K562 (cell line): ENCODE results near the gene GRAPL. TPM values are rescaled to one million over a fixed set of nuclear protein-coding genes. Genes with fewer than 3 reads are reported as not detected.
"Not testable (repeated sequence)": the region's sequence is repeated elsewhere in the genome, so short reads cannot be mapped to it uniquely, and the experiment has no call there.

Source experiments
- ATAC-seq: fragments of 200-7000 bp; cut with Tn5 transposase; 3 replicates; pipeline ENCODE4 v1.9.1; 2020; ENCODE audit warnings: moderate library complexity
- BruUV-seq: library from RNA; stranded (reverse); fragments of 400-500 nt; replicated peaks from 2 replicates; lab custom pipeline; 2021; lab: Mats Ljungman, UMichigan
- CTCF ChIA-PET: fragments of 300-600 bp; formaldehyde crosslinking; extraction: SDS; loops from one replicate; lab custom pipeline; 2021; ENCODE audit warnings: low intra/inter-chr PET ratio; lab: Yijun Ruan, JAX
- POLR2A ChIA-PET: fragments of 300-600, 350-650 bp; sonication (Branson Sonifier 250); formaldehyde crosslinking; extraction: SDS; loops from one replicate; lab custom pipeline; 2021; ENCODE audit warnings: antibody characterized with exemption, inconsistent platforms; lab: Yijun Ruan, JAX
- DNase-seq, 4 experiments: peaks; one replicate each; pipeline versions ENCODE4 v3.0.0 to v3.0.0-alpha.2; 2011 to 2018; ENCODE audit warnings: low spot score in 3 of 4, mixed read lengths in 3 of 4; ENCODE audit errors: extremely low read depth in 1 of 4
- FAIRE-seq: peaks from 2 replicates; lab custom pipeline; 2011; peaks lifted over from hg19 to GRCh38; lab: Jason Lieb, UNC
- H2AFZ ChIP-seq: 2 replicates; pipeline ENCODE4 v1.6.0; 2011; ENCODE audit warnings: low read depth, low read length, control low read depth, inconsistent platforms
- H3K27ac ChIP-seq: fragments of 200-600 bp; 3 replicates; pipeline ENCODE4 v1.8.0; 2011; ENCODE audit warnings: low read depth, mild to moderate bottlenecking, control low read depth, inconsistent platforms, low read length, moderate library complexity, mixed read lengths; ENCODE audit errors: extremely low read depth
- H3K27me3 ChIP-seq, 2 experiments: fragments of 300-600 bp in 1 of 2; 2 replicates in 1 of 2; 3 replicates in 1 of 2; pipeline versions ENCODE4 v1.6.0 to v1.8.0; 2011; ENCODE audit warnings: inconsistent platforms in 2 of 2, low read length in 2 of 2, mild to moderate bottlenecking in 1 of 2, mixed read lengths in 1 of 2, moderate library complexity in 1 of 2; ENCODE audit not compliant: control insufficient read depth in 2 of 2, insufficient read depth in 2 of 2
- H3K36me3 ChIP-seq: fragments of 300-600 bp; 3 replicates; pipeline ENCODE4 v1.8.0; 2011; ENCODE audit warnings: mild to moderate bottlenecking, low read length, inconsistent platforms; ENCODE audit not compliant: control insufficient read depth, insufficient read depth
- H3K4me1 ChIP-seq, 2 experiments: fragments of 200-600 bp in 1 of 2; replicated peaks in 1 of 2; 2 replicates in 1 of 2; 3 replicates in 1 of 2; pipeline versions ENCODE4 v1.5.1 to v1.8.0; 2011; ENCODE audit warnings: inconsistent platforms in 2 of 2, low read length in 2 of 2, mild to moderate bottlenecking in 1 of 2, mixed read lengths in 1 of 2, moderate library complexity in 1 of 2; ENCODE audit not compliant: control insufficient read depth in 2 of 2, insufficient read depth in 2 of 2
- H3K4me2 ChIP-seq: 2 replicates; pipeline ENCODE4 v1.6.1; 2011; ENCODE audit warnings: low read length, control low read depth, inconsistent platforms, mixed read lengths; ENCODE audit not compliant: insufficient read depth
- H3K4me3 ChIP-seq: fragments of 200-600 bp; sonication (generic), shearing (Covaris generic); 2 replicates; pipeline ENCODE4 v1.5.1; 2016; ENCODE audit warnings: control low read depth, inconsistent platforms
- H3K79me2 ChIP-seq: fragments of 200-600 bp; 3 replicates; pipeline ENCODE4 v1.8.0; 2011; ENCODE audit warnings: low read length, inconsistent platforms; ENCODE audit not compliant: control insufficient read depth, insufficient read depth
- H3K9ac ChIP-seq, 2 experiments: 2 replicates each; pipeline versions ENCODE4 v1.6.0 to v1.6.1; 2011; ENCODE audit warnings: low read depth in 2 of 2, low read length in 2 of 2, control low read depth in 1 of 2, inconsistent platforms in 1 of 2, mild to moderate bottlenecking in 1 of 2, mixed read lengths in 1 of 2; ENCODE audit not compliant: insufficient read depth in 1 of 2
- H3K9me1 ChIP-seq: one replicate; pipeline ENCODE4 v1.6.0; 2011; ENCODE audit warnings: inconsistent platforms, mild to moderate bottlenecking, low read length, moderate library complexity; ENCODE audit not compliant: control insufficient read depth, insufficient read depth
- H3K9me3 ChIP-seq: replicated peaks from 2 replicates; pipeline ENCODE4 v1.5.1; 2011; ENCODE audit warnings: low read depth, low read length, inconsistent platforms; ENCODE audit not compliant: control insufficient read depth, insufficient read depth
- H4K20me1 ChIP-seq: replicated peaks from 2 replicates; pipeline ENCODE4 v1.6.1; 2011; ENCODE audit warnings: low read length, inconsistent platforms, mixed read lengths; ENCODE audit not compliant: control insufficient read depth, insufficient read depth
- WGBS: fragments of 100-300 bp; shearing (Covaris generic); methylation state at CpG from one replicate; pipeline ENCODE4 v1.1.6; 2016; ENCODE audit warnings: low coverage, mixed read lengths; ENCODE audit not compliant: insufficient coverage; ENCODE audit errors: missing lambda C conversion rate; 5-methylcytosine and 5-hydroxymethylcytosine counted together
- in situ Hi-C: fragments of 300-500 bp; cut with MboI; formaldehyde crosslinking; loops from 4 replicates; pipeline ENCODE4 v1.15.0; 2018; ENCODE audit warnings: inconsistent platforms, mixed read lengths
- intact Hi-C: fragments of 100-400 bp; cut with micrococcal nuclease; formaldehyde crosslinking; loops from 2 replicates; pipeline ENCODE4 v1.14.2; 2022
- polyA plus RNA-seq, 8 experiments: library from polyadenylated mRNA; depleted of rRNA in 4 of 8; stranded (reverse) in 5 of 8; unstranded in 3 of 8; fragments of >200 nt; fragmentation: Nextera tagmentation in 2 of 8; fragmentation: Illumina TruSeq in 1 of 8; extraction: Ambion mirVana in 2 of 8; extraction: Trizol in 1 of 8; gene quantifications; 2 replicates each; pipeline versions ENCODE4 v1.2.1 to v1.2.3, GENCODE V29; 2011 to 2014; ENCODE audit warnings: inconsistent platforms in 1 of 8, missing spikeins in 1 of 8
- total RNA-seq, 7 experiments: library from RNA; depleted of rRNA in 6 of 7; stranded (reverse); fragments of >200 nt in 6 of 7; fragmentation: Illumina TruSeq in 2 of 7; extraction: Trizol in 2 of 7; gene quantifications; 2 replicates each; pipeline versions ENCODE4 v1.2.1 to v1.2.3, GENCODE V29; 2011 to 2021; ENCODE audit warnings: low replicate concordance in 1 of 7

GRAPL gene
- total and polyA plus RNA-seq, 9 of the 15 experiments (the other 6 are each of a cell fraction or from before 2014, with no cell fraction given): 0.22 TPM; not detected in 8

DNA sequence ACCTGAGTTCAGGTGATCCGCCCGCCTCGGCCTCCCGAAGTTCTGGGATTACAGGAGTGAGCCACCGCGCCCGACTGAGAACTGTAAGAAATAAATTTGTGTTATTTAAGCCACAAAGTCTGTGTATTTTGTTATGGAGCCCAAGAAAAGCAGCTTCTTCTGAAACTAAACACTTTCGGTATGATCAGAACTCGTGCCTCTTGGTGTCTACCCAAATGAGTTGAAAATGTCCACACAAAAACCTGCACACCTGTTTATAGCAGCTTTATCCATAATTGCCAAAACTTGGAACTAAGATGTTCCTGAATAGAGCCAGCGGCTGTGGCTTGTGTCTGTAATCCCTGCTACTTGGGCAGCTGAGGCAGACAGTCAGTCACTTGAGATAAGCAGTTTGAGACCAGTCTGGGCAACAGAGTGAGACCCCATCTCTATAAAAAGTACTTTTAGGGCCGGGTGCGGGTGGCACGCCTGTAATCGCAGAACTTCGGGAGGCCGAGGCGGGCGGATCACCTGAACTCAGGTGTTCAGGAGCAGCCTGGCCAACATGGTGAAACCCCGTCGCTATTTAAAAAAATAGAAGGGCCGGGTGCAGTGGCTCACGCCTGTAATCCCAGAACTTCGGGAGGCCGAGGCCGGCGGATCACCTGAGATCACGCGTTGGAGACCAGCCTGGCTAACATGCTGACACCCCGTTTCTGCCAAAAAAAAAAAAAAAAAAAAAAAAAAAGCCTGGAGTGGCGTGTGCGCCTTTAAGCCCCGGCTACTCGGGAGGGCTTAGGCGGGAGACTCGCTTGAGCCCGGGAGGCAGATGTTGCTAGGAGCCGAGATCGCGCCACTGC lies 61.7 kb downstream of the GRAPL start:
- in situ Hi-C loops, H3K27ac ChIP-seq, POLR2A ChIA-PET, H3K4me2 ChIP-seq, H3K4me3 ChIP-seq, H3K36me3 ChIP-seq, H4K20me1 ChIP-seq, CTCF ChIA-PET, H3K27me3 ChIP-seq, H3K9me3 ChIP-seq, H3K9ac ChIP-seq, H3K79me2 ChIP-seq, FAIRE-seq, DNase-seq, H2AFZ ChIP-seq, H3K4me1 ChIP-seq, H3K9me1 ChIP-seq, intact Hi-C loops: not testable (repeated sequence)
- ATAC-seq: peak; percentile 89
- BruUV-seq: TSS peak; percentile 97
- WGBS: no CpG with 5 or more reads among the region's 39 CpGs

DNA sequence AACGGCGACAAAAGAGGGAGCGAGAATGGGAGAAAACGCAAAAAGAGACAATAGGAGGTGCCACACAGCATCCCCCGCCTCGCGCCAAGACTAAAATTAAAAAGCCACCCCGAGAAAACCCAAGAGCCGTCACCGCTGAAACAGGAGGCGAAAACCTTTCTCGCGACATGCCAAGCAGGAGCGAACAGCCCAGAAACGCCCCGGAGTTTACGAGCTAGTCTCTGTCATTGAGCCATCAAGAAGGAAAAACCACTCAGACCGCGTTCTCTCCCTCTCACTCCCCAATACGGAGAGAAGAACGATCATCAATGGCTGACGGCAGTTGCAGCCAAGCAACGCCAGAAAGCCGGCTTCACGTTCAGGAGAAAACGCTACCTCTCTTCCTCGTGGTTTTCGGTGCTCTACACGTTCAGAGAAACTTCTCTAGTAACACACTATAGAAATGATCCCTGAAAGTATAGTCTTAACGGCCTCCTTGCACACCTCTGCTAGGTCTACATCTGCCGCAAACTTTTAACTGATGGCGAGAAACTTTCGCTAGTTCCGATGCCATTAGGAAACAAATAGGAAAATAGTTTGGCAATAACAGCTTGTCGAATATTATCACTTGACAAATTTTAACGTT lies 62.5 kb downstream of the GRAPL start:
- H3K27ac ChIP-seq, H3K4me3 ChIP-seq, FAIRE-seq, ATAC-seq, CTCF ChIA-PET, H3K79me2 ChIP-seq, in situ Hi-C loops, DNase-seq, H3K4me2 ChIP-seq, BruUV-seq, H2AFZ ChIP-seq, H3K4me1 ChIP-seq, intact Hi-C loops, H3K9me3 ChIP-seq, H4K20me1 ChIP-seq, H3K9me1 ChIP-seq, H3K27me3 ChIP-seq, POLR2A ChIA-PET, H3K9ac ChIP-seq, H3K36me3 ChIP-seq: not testable (repeated sequence)
- no CpG with 5 or more reads among the region's 36 CpGs for WGBS
